ENCODE data around the gene HK1.

Gene HK1

GRCh38 chr10:69352569-69353264 lies 74.4 kb downstream of the HK1 start:
- DNase-seq: no peak

- no peak for DNase-seq
Observed at GRCh38 chr10:69353977-69354635, 75.8 kb downstream of the HK1 start.

GRCh38 chr10:69356187-69356586 lies 77.9 kb downstream of the HK1 start:
- no peak for DNase-seq

- DNase-seq: no peak
Observed at GRCh38 chr10:69358148-69358795, 80.0 kb downstream of the HK1 start.

- DNase-seq: no peak
Observed at GRCh38 chr10:69359148-69359547, 80.9 kb downstream of the HK1 start.

GRCh38 chr10:69359594-69359993 lies 81.3 kb downstream of the HK1 start:
- DNase-seq: no peak

- no peak for DNase-seq
Observed at GRCh38 chr10:69360485-69361302, 82.4 kb downstream of the HK1 start.

GRCh38 chr10:69361303-69361614 lies 83.0 kb downstream of the HK1 start:
- DNase-seq: no peak

- DNase-seq: no peak
Observed at GRCh38 chr10:69362471-69362954, 84.2 kb downstream of the HK1 start.

- no peak for DNase-seq
Observed at GRCh38 chr10:69363666-69364065, 85.4 kb downstream of the HK1 start.

- no peak for DNase-seq
Observed at GRCh38 chr10:69364232-69364940, 86.1 kb downstream of the HK1 start.

GRCh38 chr10:69366738-69367137 lies 88.4 kb downstream of the HK1 start:
- no peak for DNase-seq

- DNase-seq: no peak
Observed at GRCh38 chr10:69367469-69367868, 89.2 kb downstream of the HK1 start.

GRCh38 chr10:69372126-69372980 lies 94.1 kb downstream of the HK1 start:
- no peak for DNase-seq

- no peak for DNase-seq
Observed at GRCh38 chr10:69374242-69374641, 95.9 kb downstream of the HK1 start.

- no peak for DNase-seq
Observed at GRCh38 chr10:69374931-69375306, 96.6 kb downstream of the HK1 start.

GRCh38 chr10:69375307-69376151 lies 97.2 kb downstream of the HK1 start:
- no peak for DNase-seq

GRCh38 chr10:69376662-69377061 lies 98.4 kb downstream of the HK1 start:
- no peak for DNase-seq

- no peak for DNase-seq
Observed at GRCh38 chr10:69377191-69377590, 98.9 kb downstream of the HK1 start.

- DNase-seq: no peak
Observed at GRCh38 chr10:69377933-69378332, 99.6 kb downstream of the HK1 start.

GRCh38 chr10:69379800-69380199 lies 101.5 kb downstream of the HK1 start:
- DNase-seq: no peak
